Stimulated activated CD8-positive, alpha-beta memory T cell treated with anti-CD3 and anti-CD28 coated beads, Interleukin-4, amount 100 ng/mL, for 4 hours (primary cell): ENCODE measurements around the gene HTT.
"Not testable (repeated sequence)": the region's sequence is repeated elsewhere in the genome, so short reads cannot be mapped to it uniquely, and the experiment has no call there.

Experiments
- DNase-seq, 2 donors: peaks; one replicate each; pipeline ENCODE4 v3.0.0-alpha.2; 2020; ENCODE audit warnings: low read depth in 2 of 2, low spot score in 1 of 2

The HTT gene

DNA sequence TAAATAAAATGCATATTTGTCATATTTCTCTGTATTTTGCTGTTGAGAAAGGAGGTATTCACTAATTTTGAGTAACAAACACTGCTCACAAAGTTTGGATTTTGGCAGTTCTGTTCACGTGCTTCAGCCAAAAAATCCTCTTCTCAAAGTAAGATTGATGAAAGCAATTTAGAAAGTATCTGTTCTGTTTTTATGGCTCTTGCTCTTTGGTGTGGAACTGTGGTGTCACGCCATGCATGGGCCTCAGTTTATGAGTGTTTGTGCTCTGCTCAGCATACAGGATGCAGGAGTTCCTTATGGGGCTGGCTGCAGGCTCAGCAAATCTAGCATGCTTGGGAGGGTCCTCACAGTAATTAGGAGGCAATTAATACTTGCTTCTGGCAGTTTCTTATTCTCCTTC lies 3.3 kb downstream of the HTT start:
- DNase-seq = no peak

DNA sequence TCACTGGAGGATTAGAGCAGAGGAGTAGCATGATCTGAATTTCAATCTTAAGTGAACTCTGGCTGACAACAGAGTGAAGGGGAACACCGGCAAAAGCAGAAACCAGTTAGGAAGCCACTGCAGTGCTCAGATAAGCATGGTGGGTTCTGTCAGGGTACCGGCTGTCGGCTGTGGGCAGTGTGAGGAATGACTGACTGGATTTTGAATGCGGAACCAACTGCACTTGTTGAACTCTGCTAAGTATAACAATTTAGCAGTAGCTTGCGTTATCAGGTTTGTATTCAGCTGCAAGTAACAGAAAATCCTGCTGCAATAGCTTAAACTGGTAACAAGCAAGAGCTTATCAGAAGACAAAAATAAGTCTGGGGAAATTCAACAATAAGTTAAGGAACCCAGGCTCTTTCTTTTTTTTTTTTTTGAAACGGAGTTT lies 5.2 kb downstream of the HTT start:
- DNase-seq = no peak

DNA sequence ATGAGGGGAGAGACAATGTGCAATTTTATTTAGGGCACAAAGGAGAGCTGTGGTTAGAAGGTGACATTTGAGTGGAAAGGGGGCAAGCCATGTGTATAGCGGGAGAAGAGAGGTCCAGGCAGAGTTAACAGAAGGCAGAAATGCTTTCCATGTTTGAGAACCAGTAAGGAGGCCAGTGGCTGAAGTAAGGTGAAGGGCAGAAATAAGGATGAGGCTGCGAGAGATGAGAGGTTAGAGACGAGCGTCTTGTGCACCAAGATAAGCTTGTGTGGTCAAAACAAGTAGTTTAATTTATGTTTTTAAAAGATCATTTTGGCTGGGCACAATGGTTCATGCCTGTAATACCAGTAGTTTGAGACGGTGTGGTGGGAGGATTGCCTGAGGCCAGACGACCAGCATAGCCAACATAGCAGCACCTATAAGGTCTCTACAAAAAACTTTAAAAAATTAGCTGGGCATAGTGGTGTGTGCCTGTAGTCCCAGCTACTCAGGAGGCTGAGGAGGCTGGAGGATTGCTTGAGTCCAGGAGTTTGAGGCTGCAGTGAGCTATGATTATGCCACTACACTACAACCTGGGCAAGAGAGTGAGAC lies 8.5 kb downstream of the HTT start:
- no peak for DNase-seq

DNA sequence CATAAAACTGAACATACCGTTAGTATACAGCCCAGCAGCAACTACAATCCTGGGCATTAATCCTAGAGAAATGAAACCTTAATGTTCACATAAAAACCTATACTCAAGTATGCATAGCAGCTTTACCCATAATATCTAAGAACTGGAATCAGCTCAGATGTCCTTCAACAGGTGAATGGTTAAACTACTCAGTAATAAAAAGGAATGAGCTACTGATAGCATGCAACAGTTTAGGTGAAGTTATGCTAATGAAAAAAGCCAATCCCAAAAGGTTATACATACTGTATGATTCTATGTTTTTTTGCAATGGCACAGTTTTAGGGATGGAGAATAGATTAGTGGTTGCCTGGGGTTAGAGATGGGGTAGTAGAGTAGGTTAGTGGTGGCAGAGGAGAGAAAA lies 9.3 kb downstream of the HTT start:
- no peak for DNase-seq

DNA sequence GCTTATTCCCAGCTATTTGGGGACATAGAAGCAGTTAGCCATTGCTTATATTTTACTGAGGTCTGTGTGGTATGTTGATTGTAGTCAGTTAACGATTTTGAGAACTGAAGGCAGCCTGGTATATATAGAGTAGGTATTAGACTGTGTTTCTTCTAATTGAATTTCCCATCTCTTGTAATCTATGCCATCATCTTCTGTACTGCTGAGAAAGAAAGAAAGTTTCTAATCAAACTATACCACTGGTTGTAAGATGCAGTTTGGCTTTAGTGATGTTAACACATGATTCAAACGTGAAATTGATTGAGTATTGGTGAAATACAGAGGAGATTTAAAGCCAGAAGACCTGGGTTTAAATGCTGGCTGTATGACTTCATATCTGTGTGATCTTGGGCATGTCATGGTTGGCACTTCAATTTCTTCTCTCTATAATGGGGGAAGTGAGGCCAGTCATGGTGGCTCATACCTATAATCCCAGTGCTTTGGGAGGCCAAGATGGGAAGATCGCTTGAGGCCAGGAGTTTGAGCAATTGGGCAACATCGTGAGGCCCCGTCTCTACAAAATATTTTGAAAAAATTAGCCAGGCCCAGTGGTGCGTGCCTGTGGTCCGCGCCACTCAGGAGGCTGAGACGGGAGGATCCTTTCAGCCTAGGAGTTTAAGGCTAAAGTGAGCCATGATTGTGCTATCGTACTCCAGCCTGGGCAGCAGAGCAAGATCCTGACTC lies 11.6 kb downstream of the HTT start:
- DNase-seq = no peak

DNA sequence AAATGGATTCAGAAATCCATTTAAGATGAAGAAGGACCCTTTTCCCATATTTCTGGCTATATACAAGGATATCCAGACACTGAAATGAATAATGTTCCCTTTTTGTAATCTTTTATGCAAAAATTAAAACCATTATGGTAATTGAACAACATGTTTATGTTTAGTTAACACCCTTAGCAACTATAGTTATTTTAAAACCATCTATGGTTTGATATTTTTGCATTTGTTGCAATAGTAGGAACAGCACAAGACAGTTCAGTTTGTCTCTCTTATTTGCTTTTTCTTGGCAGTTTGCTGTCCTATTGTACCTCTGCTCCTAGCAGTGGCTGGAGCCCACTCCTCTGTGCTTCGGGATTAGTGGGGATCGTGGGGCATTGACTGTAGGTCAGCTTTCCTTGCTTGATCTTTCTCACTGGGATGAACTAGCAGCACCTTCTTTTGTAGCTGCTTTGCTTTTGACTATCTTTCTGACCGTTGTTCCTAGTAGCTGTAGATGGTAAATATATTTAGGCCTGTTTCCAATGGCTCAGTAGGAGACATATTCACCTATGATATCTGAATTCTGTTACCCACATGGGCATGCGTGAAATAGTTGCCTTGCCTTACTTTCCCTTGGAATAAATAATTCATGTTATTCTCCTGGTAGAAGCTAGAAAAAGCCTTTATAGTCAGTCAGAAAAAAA lies 12.8 kb downstream of the HTT start:
- no peak for DNase-seq

DNA sequence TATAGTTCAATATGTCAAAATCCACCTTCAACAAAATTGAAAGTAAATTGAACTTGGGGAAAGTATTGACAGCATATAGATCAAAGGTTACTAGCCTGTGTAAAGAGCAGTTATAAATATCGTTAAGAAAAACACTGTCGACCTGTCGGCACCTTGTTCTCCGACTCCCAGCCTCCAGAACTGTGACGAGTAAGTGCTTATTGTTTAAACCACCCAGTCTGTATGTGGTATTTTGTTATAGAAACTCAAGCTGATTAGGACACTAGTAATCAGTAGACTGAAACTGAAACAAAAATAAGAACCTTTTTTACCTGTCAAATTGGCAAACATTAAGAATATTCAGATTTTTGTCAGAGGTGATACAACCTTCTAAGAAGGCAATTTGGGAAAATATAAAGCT lies 17.0 kb downstream of the HTT start:
- DNase-seq = no peak

DNA sequence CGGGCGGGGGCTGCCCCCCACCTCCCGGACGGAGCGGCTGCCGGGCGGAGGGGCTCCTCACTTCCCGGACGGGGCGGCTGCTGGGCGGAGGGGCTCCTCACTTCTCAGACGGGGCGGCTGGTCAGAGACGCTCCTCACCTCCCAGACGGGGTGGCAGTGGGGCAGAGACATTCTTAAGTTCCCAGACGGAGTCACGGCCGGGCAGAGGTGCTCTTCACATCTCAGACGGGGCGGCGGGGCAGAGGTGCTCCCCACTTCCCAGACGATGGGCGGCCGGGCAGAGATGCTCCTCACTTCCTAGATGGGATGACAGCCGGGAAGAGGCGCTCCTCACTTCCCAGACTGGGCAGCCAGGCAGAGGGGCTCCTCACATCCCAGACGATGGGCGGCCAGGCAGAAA lies 20.2 kb downstream of the HTT start:
- DNase-seq = not testable (repeated sequence)

DNA sequence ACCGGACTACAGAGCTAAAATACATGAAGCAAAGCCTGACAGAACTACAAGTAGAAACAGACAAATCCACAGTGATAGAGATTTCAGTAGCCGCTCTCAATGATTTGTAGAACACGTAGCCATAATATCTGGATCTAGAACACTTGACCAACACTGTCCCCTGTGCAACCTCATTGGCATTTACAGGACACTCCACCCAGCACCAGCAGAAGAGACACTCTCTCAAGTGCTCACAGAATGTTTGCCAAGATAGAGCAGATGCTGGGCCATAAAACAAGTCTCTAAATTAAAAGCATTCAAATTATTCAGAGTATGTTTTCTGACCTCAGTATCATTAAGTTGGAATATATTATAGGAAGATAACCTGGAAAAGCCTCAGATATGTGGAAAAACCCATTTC lies 21.7 kb downstream of the HTT start:
- DNase-seq = no peak

DNA sequence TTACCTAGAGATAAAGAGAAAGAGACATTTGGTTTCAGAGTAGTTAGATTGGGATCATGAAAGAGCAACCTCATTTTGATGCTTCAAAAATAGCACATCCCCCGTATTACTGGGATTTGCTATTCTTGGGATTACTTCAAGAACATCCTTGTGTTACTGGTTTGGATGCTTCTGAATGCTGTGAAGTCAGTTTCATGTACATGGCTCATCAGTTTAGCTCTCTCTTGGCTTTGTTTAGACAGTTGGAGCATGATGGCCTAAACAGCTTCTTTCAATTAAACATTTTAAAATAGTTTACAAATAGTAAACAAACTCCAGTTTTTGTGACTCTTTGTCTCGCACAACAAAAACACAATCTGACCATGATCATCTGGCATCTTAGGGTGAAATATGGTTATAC lies 23.9 kb downstream of the HTT start:
- no peak for DNase-seq

DNA sequence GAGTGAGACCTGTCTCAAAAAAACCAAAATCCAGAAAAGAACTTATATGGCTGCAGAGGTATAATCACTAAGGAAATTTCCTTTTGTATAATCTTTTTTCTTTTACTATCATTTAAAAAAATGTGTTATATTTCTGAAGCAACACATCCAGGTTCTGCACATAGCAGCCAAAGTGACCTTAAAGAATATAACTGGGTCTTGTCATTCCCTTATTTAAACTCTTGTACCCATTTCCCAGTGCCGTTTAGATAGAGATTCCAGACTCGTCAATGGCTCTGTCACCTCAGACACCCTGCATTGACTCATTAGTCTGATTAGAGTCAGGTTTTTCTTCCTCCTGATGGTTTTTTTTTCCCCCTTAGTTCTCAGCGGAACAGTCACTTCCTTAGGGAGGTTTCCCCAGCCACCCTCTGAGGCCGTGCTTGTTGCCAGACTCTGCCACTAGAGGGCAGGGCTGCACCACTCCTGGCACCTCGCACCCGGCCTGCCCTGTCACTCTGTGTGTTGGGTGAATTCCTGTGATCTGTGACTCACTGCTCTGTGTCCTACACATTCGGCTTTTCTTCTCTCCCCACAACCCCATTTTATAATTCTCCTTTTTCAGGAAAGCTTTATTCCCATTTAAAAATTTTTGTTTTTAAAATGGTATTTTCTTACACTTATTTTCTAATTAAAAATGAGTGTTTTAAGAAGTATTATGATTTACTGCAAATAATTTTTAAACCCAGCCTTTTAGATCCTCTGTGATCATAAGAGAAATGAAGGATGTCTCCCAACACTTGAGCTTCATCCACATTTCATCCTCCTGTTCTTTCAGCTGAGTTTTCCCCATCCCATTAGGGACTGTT lies 32.1 kb downstream of the HTT start:
- peak; percentile 72 to 82 for DNase-seq

DNA sequence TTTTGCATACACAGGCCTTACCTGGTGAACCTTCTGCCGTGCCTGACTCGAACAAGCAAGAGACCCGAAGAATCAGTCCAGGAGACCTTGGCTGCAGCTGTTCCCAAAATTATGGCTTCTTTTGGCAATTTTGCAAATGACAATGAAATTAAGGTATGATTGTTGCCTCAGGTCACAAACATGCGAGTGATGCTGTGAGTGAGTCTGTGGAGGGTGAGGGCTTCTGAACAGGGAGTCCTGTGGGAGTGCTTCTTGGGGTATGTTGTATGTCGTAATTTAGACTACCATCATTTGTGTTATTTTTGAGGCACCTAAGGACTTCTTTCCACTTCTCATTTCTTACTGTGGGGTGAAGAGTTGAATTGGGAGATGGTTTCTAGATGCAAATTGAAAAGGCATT lies 32.8 kb downstream of the HTT start:
- DNase-seq = no peak

DNA sequence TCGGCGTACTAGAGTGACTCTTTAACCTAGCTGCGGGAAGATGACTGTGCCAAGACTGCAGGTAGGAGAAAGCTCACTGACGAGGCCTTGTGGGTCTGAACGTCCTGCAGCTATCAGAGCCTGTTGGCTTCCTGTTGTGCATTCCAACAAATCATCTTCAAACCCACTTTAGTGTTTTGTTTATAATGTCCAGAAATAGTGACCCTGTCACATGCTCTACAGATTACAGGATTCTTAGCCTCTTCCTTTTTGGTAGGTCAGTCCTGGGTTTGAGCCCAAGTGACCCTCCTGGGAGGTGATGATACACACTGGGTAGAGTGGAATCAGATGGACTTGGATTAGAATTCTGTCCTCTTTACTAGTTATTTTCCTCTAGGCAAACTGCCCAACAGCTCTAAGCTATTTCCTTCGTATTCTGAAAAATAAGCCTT lies 33.2 kb downstream of the HTT start:
- DNase-seq = no peak

DNA sequence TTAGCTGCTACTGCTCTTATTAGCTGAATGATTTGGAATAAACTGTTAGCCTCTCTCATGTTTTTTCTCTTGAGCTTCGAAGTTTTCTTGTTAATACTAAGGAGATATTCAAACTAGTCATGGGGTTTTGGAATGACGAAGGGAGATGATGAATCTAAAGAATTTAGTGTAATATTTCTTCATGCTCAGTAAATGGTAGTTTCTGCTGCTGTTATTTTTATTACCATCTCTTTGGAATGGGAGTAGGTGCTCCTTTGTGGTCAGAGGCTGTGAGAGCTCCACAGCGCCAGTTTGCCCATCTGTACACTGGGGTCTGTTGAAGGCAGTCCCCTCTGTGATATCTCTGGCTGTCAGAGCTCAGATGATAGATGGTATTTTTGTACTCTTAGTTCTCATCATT lies 33.7 kb downstream of the HTT start:
- no peak for DNase-seq

DNA sequence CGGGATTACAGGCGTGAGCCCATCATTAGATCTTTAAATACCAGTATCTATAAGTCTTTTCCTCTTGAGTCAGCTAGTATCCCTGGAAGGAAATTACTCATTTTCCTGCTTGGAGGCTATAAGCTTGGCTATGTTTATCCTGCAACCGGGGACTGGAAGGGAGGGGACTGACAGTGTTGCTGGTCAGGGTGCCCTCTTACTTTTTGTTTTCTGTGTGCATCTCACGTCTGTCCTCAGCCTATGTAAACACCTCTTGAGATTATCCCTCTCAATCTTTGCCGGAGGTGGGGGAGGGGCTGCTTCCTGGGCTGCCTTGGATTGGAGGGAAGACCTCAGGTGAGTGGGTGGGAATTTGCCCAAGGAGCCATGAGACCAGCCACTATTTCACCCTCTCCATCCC lies 37.0 kb downstream of the HTT start:
- DNase-seq = no peak

DNA sequence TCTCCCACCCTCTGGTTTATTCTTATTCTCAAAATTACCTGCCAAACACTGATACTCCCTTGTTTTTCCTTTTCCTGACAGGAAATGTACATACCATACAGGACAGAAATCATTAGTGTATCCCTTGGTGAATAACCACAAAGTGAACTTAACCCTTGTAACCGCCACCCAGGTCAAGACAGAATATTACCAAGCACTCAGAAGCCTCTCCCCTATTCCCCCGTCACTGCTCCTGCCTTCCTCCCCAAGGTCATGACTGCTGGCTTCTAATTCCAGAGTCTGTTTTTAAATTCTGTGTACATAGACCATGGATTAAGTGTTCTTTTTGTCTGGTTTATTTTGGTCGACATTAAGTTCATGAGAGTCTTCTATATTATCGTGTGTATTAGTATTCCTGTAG lies 37.7 kb downstream of the HTT start:
- no peak for DNase-seq

DNA sequence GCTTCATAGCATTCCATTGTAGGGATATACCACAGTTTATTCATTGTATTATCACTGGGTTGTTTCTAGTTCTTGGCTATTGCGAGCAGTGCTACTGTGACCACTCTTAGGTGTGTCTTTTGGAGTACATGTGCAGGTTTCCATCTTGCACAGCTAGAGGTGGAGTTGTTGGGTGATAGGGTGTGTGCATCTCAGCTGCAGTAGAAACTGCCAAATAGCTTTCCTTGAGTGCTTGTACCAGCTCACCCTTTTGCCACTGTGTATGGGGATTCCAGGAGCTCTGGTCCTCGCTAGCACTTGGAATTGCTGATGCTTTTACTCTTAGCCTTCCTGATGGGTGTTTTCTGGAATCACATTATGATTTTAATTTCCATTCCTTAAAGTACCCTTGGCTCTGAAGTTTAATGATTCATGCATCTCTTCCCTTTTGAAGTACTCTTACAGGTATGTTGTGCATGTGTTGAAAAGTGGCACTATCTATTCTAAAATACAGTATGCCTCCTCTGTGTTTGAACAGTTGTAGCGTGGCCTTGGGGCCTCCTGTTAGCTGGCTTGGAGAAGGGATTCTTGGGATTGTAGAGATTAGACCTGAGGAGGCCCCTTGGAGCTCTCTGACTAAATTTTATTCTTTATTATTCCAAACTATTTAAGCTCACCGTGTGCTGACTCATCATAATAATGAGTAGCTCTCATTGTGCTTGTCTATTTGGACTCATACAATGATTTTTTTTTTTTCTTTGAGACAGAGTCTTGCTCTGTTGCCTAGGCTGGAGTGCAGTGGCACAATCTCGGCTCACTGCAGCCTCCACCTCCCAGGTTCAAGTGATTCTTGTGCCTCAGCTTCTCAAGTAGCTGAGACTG lies 38.4 kb downstream of the HTT start:
- no peak for DNase-seq

DNA sequence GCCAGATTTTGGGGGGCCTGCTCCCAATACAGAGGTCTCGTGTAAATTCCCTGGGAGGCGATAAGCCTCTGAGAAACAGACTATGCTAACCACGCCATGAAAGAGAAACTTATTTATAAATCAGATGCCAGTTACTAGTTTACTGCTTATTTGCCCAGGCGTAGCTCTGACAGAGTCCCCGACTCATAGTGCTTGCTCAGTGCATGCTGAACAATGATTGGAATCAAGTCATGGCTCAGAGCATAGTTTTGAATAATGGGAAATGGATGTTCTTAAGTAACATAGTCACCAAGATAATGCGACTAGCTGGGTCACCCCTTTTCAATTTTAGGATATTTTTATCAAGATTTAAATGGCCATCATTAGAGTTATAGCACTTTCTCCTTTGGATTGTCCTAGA lies 39.9 kb downstream of the HTT start:
- no peak for DNase-seq

DNA sequence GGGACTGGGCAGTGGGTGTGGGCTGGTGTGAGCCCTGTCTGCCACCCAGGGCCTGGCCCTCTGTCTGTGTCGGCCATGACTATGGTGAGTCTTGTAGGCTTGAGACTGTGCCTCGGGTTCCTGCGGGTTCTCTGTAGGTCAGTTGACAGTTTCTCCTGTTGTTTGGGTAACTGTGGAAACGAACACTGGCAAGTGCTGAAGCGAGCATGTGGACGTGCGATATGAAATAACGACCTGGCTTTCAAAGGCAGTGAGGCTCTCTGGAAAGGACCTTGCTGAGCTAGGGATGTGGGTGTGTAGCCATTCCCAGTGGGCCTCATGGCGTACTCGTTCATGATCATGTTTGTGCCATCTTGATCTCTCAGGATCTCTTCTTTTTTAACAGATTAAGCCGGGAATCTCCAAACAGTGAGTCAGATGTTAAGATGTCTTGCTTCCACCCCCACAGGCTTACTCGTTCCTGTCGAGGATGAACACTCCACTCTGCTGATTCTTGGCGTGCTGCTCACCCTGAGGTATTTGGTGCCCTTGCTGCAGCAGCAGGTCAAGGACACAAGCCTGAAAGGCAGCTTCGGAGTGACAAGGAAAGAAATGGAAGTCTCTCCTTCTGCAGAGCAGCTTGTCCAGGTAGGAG lies 41.3 kb downstream of the HTT start:
- no peak for DNase-seq

DNA sequence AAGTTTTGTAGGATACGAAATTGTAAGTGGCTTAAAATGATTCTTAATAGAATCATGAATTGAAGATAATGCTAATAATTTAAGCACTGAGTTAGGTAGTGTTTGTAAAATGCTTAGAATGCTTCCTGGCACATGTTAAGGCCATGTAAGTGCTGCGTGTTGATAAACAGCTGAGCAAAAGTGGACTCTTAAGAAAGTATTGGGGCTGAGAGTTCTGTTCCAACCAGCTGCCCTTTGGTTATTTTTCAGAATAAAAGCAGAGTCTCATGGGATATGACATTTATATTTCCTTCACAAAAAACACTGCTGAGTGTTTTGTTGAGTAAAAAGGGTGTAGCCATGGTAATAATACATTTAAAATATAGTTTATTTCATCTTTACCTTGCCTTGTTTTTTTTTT lies 42.5 kb downstream of the HTT start:
- no peak for DNase-seq
